Astrocyte (in vitro differentiated cells and primary cell): Measurements from ENCODE around the gene MTHFSD. TPM values are rescaled to one million over a fixed set of nuclear protein-coding genes. Genes with fewer than 3 reads are reported as not detected.

Experiments used
- DNase-seq: peaks from one replicate; pipeline ENCODE4 v3.0.0-alpha.2; 2010; ENCODE audit warnings: low read depth
- FAIRE-seq: peaks from 2 replicates; lab custom pipeline; 2011; peaks lifted over from hg19 to GRCh38; lab: Jason Lieb, UNC
- H2AFZ ChIP-seq: 2 replicates; pipeline ENCODE4 v1.6.0; 2012; ENCODE audit warnings: low read depth, low read length, inconsistent platforms
- H3K27ac ChIP-seq: 2 replicates; pipeline ENCODE4 v1.5.1; 2011; ENCODE audit warnings: low read depth, low read length, inconsistent platforms
- H3K27me3 ChIP-seq: 2 replicates; pipeline ENCODE4 v1.6.0; 2011; ENCODE audit warnings: low read length, inconsistent platforms; ENCODE audit not compliant: insufficient read depth
- H3K36me3 ChIP-seq: 2 replicates; pipeline ENCODE4 v1.5.1; 2011; ENCODE audit warnings: low read length, inconsistent platforms; ENCODE audit not compliant: insufficient read depth
- H3K4me1 ChIP-seq: 2 replicates; pipeline ENCODE4 v1.5.1; 2011; ENCODE audit warnings: low read length, inconsistent platforms; ENCODE audit not compliant: insufficient read depth
- H3K4me2 ChIP-seq: 2 replicates; pipeline ENCODE4 v1.6.0; 2012; ENCODE audit warnings: low read length, inconsistent platforms
- H3K4me3 ChIP-seq: 2 replicates; pipeline ENCODE4 v1.5.1; 2011; ENCODE audit warnings: low read depth, mild to moderate bottlenecking, low read length, inconsistent platforms; ENCODE audit not compliant: insufficient read depth
- H3K79me2 ChIP-seq: 2 replicates; pipeline ENCODE4 v1.6.0; 2012; ENCODE audit warnings: mild to moderate bottlenecking, low read length, inconsistent platforms; ENCODE audit not compliant: insufficient read depth
- H3K9ac ChIP-seq: 2 replicates; pipeline ENCODE4 v1.6.0; 2012; ENCODE audit warnings: mild to moderate bottlenecking, low read length, inconsistent platforms
- H3K9me3 ChIP-seq: 2 replicates; pipeline ENCODE4 v1.5.1; 2012; ENCODE audit warnings: low read depth, mild to moderate bottlenecking, low read length, inconsistent platforms; ENCODE audit not compliant: insufficient read depth
- H4K20me1 ChIP-seq: 2 replicates; pipeline ENCODE4 v1.6.0; 2012; ENCODE audit warnings: low read length, inconsistent platforms; ENCODE audit not compliant: insufficient read depth
- H3K27ac Mint-ChIP-seq: one replicate; pipeline ENCODE4 v1.8.0; 2021; ENCODE audit warnings: mild to moderate bottlenecking, mixed read lengths; ENCODE audit not compliant: unreplicated experiment
- H3K27me3 Mint-ChIP-seq: one replicate; pipeline ENCODE4 v1.8.0; 2021; ENCODE audit warnings: low read depth, mixed read lengths; ENCODE audit not compliant: unreplicated experiment
- H3K36me3 Mint-ChIP-seq: one replicate; pipeline ENCODE4 v1.8.0; 2021; ENCODE audit warnings: low read depth, mixed read lengths; ENCODE audit not compliant: unreplicated experiment
- H3K4me1 Mint-ChIP-seq: one replicate; pipeline ENCODE4 v1.8.0; 2021; ENCODE audit warnings: low read depth, mixed read lengths; ENCODE audit not compliant: unreplicated experiment
- H3K4me3 Mint-ChIP-seq: one replicate; pipeline ENCODE4 v1.8.0; 2021; ENCODE audit warnings: mild to moderate bottlenecking, moderate library complexity, mixed read lengths; ENCODE audit not compliant: unreplicated experiment
- H3K9me3 Mint-ChIP-seq: one replicate; pipeline ENCODE4 v1.8.0; 2021; ENCODE audit warnings: mild to moderate bottlenecking, mixed read lengths; ENCODE audit not compliant: unreplicated experiment
- CTCF ChIP-seq: IDR thresholded peaks from 2 replicates; pipeline ENCODE4 v1.5.1; 2011; ENCODE audit warnings: low read depth, mild to moderate bottlenecking, inconsistent platforms, low read length, moderate library complexity; ENCODE audit not compliant: insufficient read depth
- EZH2 ChIP-seq: IDR thresholded peaks from 2 replicates; pipeline ENCODE4 v1.6.1; 2012; ENCODE audit warnings: mild to moderate bottlenecking, low read length, inconsistent platforms; ENCODE audit not compliant: insufficient read depth
- total RNA-seq: library from RNA; stranded (reverse); gene quantifications from 2 replicates; pipeline ENCODE4 v1.2.1, GENCODE V29; 2021

The MTHFSD gene
- total RNA-seq, 1 donor from 2014 or later: 15.6 TPM

- H3K4me3 ChIP-seq: no peak overlapping the region
- FAIRE-seq (no peak), DNase-seq (no peak)
- no peaks in the 10 kb centered on the region for H3K36me3 ChIP-seq
- Mint-ChIP-seq H3K4me3 (no peak overlapping the region), H3K27me3 (peaks cover 81% of the 10 kb centered on the region), H3K9me3 (peaks cover 6% of the 10 kb centered on the region), H3K36me3 (no peaks in the 10 kb centered on the region), H3K4me1 (no peaks in the 10 kb centered on the region), H3K27ac (no peak overlapping the region)
- peaks cover 39% of the 10 kb centered on the region for H3K27me3 ChIP-seq
- no peak overlapping the region for H3K9ac ChIP-seq
- H4K20me1 ChIP-seq: peaks cover 22% of the 10 kb centered on the region
- peak overlapping the region; percentile 37 for H3K4me2 ChIP-seq
- H3K27ac ChIP-seq: no peak overlapping the region
- no peaks in the 10 kb centered on the region for H3K4me1 ChIP-seq
- no peak overlapping the region for H2AFZ ChIP-seq
- TF ChIP-seq EZH2 (no peak), CTCF (peak; percentile 69)
- H3K9me3 ChIP-seq: no peaks in the 10 kb centered on the region
- peaks cover 6% of the 10 kb centered on the region for H3K79me2 ChIP-seq
These were observed 35.3 kb downstream of the MTHFSD start for GRCh38 chr16:86519649-86520316.

GRCh38 chr16:86519007-86519648 is 35.9 kb downstream of the MTHFSD start:
- Mint-ChIP-seq H3K27me3 (peaks cover 81% of the 10 kb centered on the region), H3K27ac (no peak overlapping the region), H3K9me3 (peaks cover 7% of the 10 kb centered on the region), H3K36me3 (no peaks in the 10 kb centered on the region), H3K4me1 (no peaks in the 10 kb centered on the region), H3K4me3 (no peak overlapping the region)
- no peak for DNase-seq
- Histone ChIP-seq H3K79me2 (peaks cover 9% of the 10 kb centered on the region), H2AFZ (no peak overlapping the region), H3K27me3 (peaks cover 45% of the 10 kb centered on the region), H3K9me3 (no peaks in the 10 kb centered on the region), H3K4me1 (no peaks in the 10 kb centered on the region), H3K9ac (no peak overlapping the region), H3K27ac (no peak overlapping the region), H3K36me3 (no peaks in the 10 kb centered on the region), H3K4me3 (no peak overlapping the region), H4K20me1 (peaks cover 23% of the 10 kb centered on the region), H3K4me2 (no peak overlapping the region)
- no peak for TF ChIP-seq CTCF
- no peak for TF ChIP-seq EZH2
- FAIRE-seq: no peak
